Measurements from ENCODE around the gene FGF21.

GRCh38 chr19:48780631-48781391 is 25.5 kb downstream of the FGF21 start:
- TF ChIP-seq FOXP2 (optimal IDR thresholded peaks at IDR 0.05; ENCODE audit: borderline replicate concordance, extremely low read depth, extremely low read length, insufficient read depth) = no peak
- TF ChIP-seq SIN3A (IDR thresholded peaks at IDR 0.05; ENCODE audit: borderline replicate concordance, insufficient read depth, low read length) = no peak
